ENCODE results near the gene POU6F2. TPM values are rescaled to one million over a fixed set of nuclear protein-coding genes. Genes with fewer than 3 reads are reported as not detected.

POU6F2 gene
- total RNA-seq (under 1 TPM in 1 of 5 donors, not detected in 4; 0.37 TPM), polyA plus RNA-seq (not detected)
- long read RNA-seq, donor 1: 0 reads
- long read RNA-seq, donor 2: 0 reads
- long read RNA-seq, donor 3: 0 reads
- long read RNA-seq, donor 4: 0 reads
- long read RNA-seq, donor 5: 0 reads
- long read RNA-seq, donor 6: 0 reads
- long read RNA-seq, donor 7: 0 reads
- long read RNA-seq, donor 8: 0 reads
- long read RNA-seq, donor 9: 0 reads
- long read RNA-seq, donor 10: 0 reads

- Histone ChIP-seq H3K9me3 (no peaks in the 10 kb centered on the region), H3K27me3 (peaks cover 0 to 50% (median 17%) of the 10 kb centered on the region in 3 donors), H3K27ac (no peak within 1 kb of the TSS), H3K4me3 (no peak within 1 kb of the TSS), H3K36me3 (no peaks in the 10 kb centered on the region), H3K4me1 (peaks cover 0 to 9% (median 3%) of the 10 kb centered on the region in 4 donors)
- peak in 1 of 2 donors; percentile 4 for DNase-seq
- TF ChIP-seq CTCF (IDR thresholded peaks at IDR 0.05) (no peak), EP300 (IDR thresholded peaks at IDR 0.05) (no peak), POLR2A (IDR thresholded peaks at IDR 0.05) (no peak), POLR2AphosphoS5 (IDR thresholded peaks at IDR 0.05) (no peak)
- intact Hi-C loops (cut with DNase I; ENCODE audit: low total_unique reads): no loop called here
- WGBS, 5 donors: 33 to 59% (median 58%) methylated on average over 7 of the region's 7 CpGs
These were observed at the start of gene POU6F2 for GRCh38 chr7:38977685-38978084. Gene POU6F2 (plus strand): TSS chr7:38977909. CDS start chr7:38977954, 45 bp downstream.

GRCh38 chr7:38928506-38928905, 49.2 kb upstream of the POU6F2 start:
- no peak for DNase-seq
- no peak overlapping the region for H3K27ac ChIP-seq
- intact Hi-C loops (cut with DNase I; ENCODE audit: low total_unique reads): no loop called here
- WGBS, 5 donors: 84 to 93% (median 92%) methylated on average over 3 of the region's 3 CpGs
- H3K4me3 ChIP-seq: no peak overlapping the region
- no peaks in the 10 kb centered on the region for H3K36me3 ChIP-seq
- peaks cover 0 to 6% (median 0%) of the 10 kb centered on the region in 4 donors for H3K4me1 ChIP-seq
- H3K9me3 ChIP-seq: no peaks in the 10 kb centered on the region
- no peaks in the 10 kb centered on the region for H3K27me3 ChIP-seq
- no peak for TF ChIP-seq POLR2A (IDR thresholded peaks at IDR 0.05)
- TF ChIP-seq EP300 (IDR thresholded peaks at IDR 0.05): no peak
- no peak for TF ChIP-seq POLR2AphosphoS5 (IDR thresholded peaks at IDR 0.05)
- TF ChIP-seq CTCF (IDR thresholded peaks at IDR 0.05): no peak

GRCh38 chr7:38929460-38930171, 48.1 kb upstream of the POU6F2 start:
- Histone ChIP-seq H3K4me3 (no peak overlapping the region), H3K4me1 (peaks cover 0 to 6% (median 0%) of the 10 kb centered on the region in 4 donors), H3K27ac (no peak overlapping the region), H3K36me3 (no peaks in the 10 kb centered on the region), H3K9me3 (no peaks in the 10 kb centered on the region), H3K27me3 (no peaks in the 10 kb centered on the region)
- TF ChIP-seq POLR2AphosphoS5 (IDR thresholded peaks at IDR 0.05) (no peak), CTCF (IDR thresholded peaks at IDR 0.05) (no peak), EP300 (IDR thresholded peaks at IDR 0.05) (no peak), POLR2A (IDR thresholded peaks at IDR 0.05) (no peak)
- 80 to 92% (median 84%) methylated on average over 7 of the region's 7 CpGs for WGBS, 5 donors
- DNase-seq: no peak
- intact Hi-C loops (cut with DNase I; ENCODE audit: low total_unique reads): loop anchor here (5.0 kb wide), 1 partner anchor 538 kb away; no protein-coding TSS in a partner anchor

- 30 to 34% (median 33%) methylated on average over 6 of the region's 6 CpGs for WGBS, 5 donors
- Histone ChIP-seq H3K4me1 (peaks cover 0 to 6% (median 0%) of the 10 kb centered on the region in 4 donors), H3K27me3 (no peaks in the 10 kb centered on the region), H3K27ac (no peak overlapping the region), H3K9me3 (no peaks in the 10 kb centered on the region), H3K36me3 (no peaks in the 10 kb centered on the region), H3K4me3 (no peak overlapping the region)
- intact Hi-C loops (cut with DNase I; ENCODE audit: low total_unique reads): loop anchor here (5.0 kb wide), 1 partner anchor 535 kb away; no protein-coding TSS in a partner anchor
- TF ChIP-seq POLR2A (IDR thresholded peaks at IDR 0.05): no peak
- TF ChIP-seq CTCF (IDR thresholded peaks at IDR 0.05): peak in 5 of 7 experiments; percentile 65 to 77 (median 71)
- peak; percentile 64 to 83 for DNase-seq
These were observed 45.1 kb upstream of the POU6F2 start for GRCh38 chr7:38932509-38933168.
